Measurements from ENCODE around the gene PTDSS2. TPM values are rescaled to one million over a fixed set of nuclear protein-coding genes. Genes with fewer than 3 reads are reported as not detected.
A peak's percentile ranks its signal among the peaks of the same experiment; 100 is the strongest.

PTDSS2 gene
- total RNA-seq, 1 experiment from 2014 or later: 37.6 TPM

GRCh38 chr11:534396-535209 lies 84.5 kb downstream of the PTDSS2 start:
- ChIA-PET POLR2A (ENCODE audit: low non-redundant PET) (no interaction called here), CTCF (no interaction called here)
- Histone ChIP-seq H3K36me3 (ENCODE audit: insufficient read depth, low read length, poor library complexity, severe bottlenecking) (peaks cover 14% of the 10 kb centered on the region), H3K27me3 (replicated peaks; ENCODE audit: insufficient read depth, low read depth, low read length, poor library complexity) (no peaks in the 10 kb centered on the region), H3K4me3 (ENCODE audit: low read depth, low read length, poor library complexity, severe bottlenecking) (peak overlapping the region; percentile 71), H3K4me1 (ENCODE audit: insufficient read depth, low read length, poor library complexity, severe bottlenecking) (peaks cover 17% of the 10 kb centered on the region), H3K27ac (ENCODE audit: low read depth, low read length, poor library complexity, severe bottlenecking) (peak overlapping the region; percentile 69), H3K9me3 (ENCODE audit: low read depth, low read length, poor library complexity, severe bottlenecking) (no peaks in the 10 kb centered on the region)
- no peak for TF ChIP-seq CTCF (conservative IDR thresholded peaks at IDR 0.05; ENCODE audit: low read depth, low read length)
- TF ChIP-seq EZH2 (IDR thresholded peaks at IDR 0.05; ENCODE audit: borderline replicate concordance, low read depth, low read length, poor library complexity, severe bottlenecking): no peak
- intact Hi-C loops (cut with micrococcal nuclease; ENCODE audit: unreplicated experiment): no loop called here
- DNase-seq (ENCODE audit: low spot score): no peak
- BruUV-seq (replicated peaks): no TSS peak

- H3K4me1 ChIP-seq (ENCODE audit: insufficient read depth, low read length, poor library complexity, severe bottlenecking): peaks cover 17% of the 10 kb centered on the region
- peak overlapping the region; percentile 71 for H3K4me3 ChIP-seq (ENCODE audit: low read depth, low read length, poor library complexity, severe bottlenecking)
- ChIA-PET POLR2A (ENCODE audit: low non-redundant PET) (no interaction called here), CTCF (no interaction called here)
- no peak for TF ChIP-seq EZH2 (IDR thresholded peaks at IDR 0.05; ENCODE audit: borderline replicate concordance, low read depth, low read length, poor library complexity, severe bottlenecking)
- TF ChIP-seq CTCF (conservative IDR thresholded peaks at IDR 0.05; ENCODE audit: low read depth, low read length): no peak
- DNase-seq (ENCODE audit: low spot score): no peak
- no peaks in the 10 kb centered on the region for H3K9me3 ChIP-seq (ENCODE audit: low read depth, low read length, poor library complexity, severe bottlenecking)
- H3K27me3 ChIP-seq (replicated peaks; ENCODE audit: insufficient read depth, low read depth, low read length, poor library complexity): no peaks in the 10 kb centered on the region
- H3K36me3 ChIP-seq (ENCODE audit: insufficient read depth, low read length, poor library complexity, severe bottlenecking): peaks cover 14% of the 10 kb centered on the region
- intact Hi-C loops (cut with micrococcal nuclease; ENCODE audit: unreplicated experiment): no loop called here
- no TSS peak for BruUV-seq (replicated peaks)
- no peak overlapping the region for H3K27ac ChIP-seq (ENCODE audit: low read depth, low read length, poor library complexity, severe bottlenecking)
These were observed 85.1 kb downstream of the PTDSS2 start for GRCh38 chr11:535210-535518.

GRCh38 chr11:535519-536454 lies 85.7 kb downstream of the PTDSS2 start, which contains the start of gene HRAS:
Gene HRAS, minus strand, starts transcription at chr11:535576.
- Histone ChIP-seq H3K36me3 (ENCODE audit: insufficient read depth, low read length, poor library complexity, severe bottlenecking) (peaks cover 14% of the 10 kb centered on the region), H3K9me3 (ENCODE audit: low read depth, low read length, poor library complexity, severe bottlenecking) (no peaks in the 10 kb centered on the region), H3K4me1 (ENCODE audit: insufficient read depth, low read length, poor library complexity, severe bottlenecking) (peaks cover 17% of the 10 kb centered on the region), H3K27ac (ENCODE audit: low read depth, low read length, poor library complexity, severe bottlenecking) (peak within 1 kb of the TSS; percentile 93), H3K27me3 (replicated peaks; ENCODE audit: insufficient read depth, low read depth, low read length, poor library complexity) (no peaks in the 10 kb centered on the region), H3K4me3 (ENCODE audit: low read depth, low read length, poor library complexity, severe bottlenecking) (peak within 1 kb of the TSS; percentile 71)
- POLR2A ChIA-PET (ENCODE audit: low non-redundant PET): no interaction called here
- no peak for TF ChIP-seq CTCF (conservative IDR thresholded peaks at IDR 0.05; ENCODE audit: low read depth, low read length)
- TF ChIP-seq EZH2 (IDR thresholded peaks at IDR 0.05; ENCODE audit: borderline replicate concordance, low read depth, low read length, poor library complexity, severe bottlenecking): no peak
- CTCF ChIA-PET: interaction anchor here (0.6 kb wide), 1 partner anchor 17 kb away, joined by 3 read pairs; no protein-coding TSS in a partner anchor
- BruUV-seq (replicated peaks): no TSS peak
- intact Hi-C loops (cut with micrococcal nuclease; ENCODE audit: unreplicated experiment): no loop called here
- peak; percentile 96 for DNase-seq (ENCODE audit: low spot score)

Data from A673 (cell line).